GM18498 (cell line): Measurements from ENCODE around the gene PRPSAP1.
"Not testable (repeated sequence)": the region's sequence is repeated elsewhere in the genome, so short reads cannot be mapped to it uniquely, and the experiment has no call there.

ENCODE experiments used
- ATAC-seq: cut with Tn5 transposase; IDR thresholded peaks from one replicate; pipeline ENCODE4 v1.9.1; 2021; ENCODE audit warnings: mild to moderate bottlenecking, moderate library complexity; ENCODE audit not compliant: unreplicated experiment

Gene PRPSAP1

DNA sequence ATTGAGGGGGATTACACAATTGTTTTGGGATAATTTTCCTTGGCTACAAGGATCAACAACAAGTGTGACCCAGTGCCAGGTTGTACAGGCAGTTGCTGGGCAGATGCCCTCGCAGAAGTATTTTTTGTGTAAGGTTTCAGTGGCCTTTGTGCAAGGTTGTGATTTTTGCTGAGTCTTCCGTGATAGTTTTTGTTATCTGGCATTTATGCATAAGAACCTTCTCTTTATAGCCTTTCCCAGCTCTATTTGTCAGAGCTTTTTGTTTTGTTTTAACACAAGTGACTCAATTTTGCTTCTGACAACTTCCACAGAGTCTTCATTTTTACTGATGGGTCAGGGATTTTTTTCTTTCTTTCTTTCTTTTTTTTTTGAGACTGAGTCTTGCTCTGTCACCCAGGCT, 6.7 kb upstream of the PRPSAP1 start:
- ATAC-seq = no peak

DNA sequence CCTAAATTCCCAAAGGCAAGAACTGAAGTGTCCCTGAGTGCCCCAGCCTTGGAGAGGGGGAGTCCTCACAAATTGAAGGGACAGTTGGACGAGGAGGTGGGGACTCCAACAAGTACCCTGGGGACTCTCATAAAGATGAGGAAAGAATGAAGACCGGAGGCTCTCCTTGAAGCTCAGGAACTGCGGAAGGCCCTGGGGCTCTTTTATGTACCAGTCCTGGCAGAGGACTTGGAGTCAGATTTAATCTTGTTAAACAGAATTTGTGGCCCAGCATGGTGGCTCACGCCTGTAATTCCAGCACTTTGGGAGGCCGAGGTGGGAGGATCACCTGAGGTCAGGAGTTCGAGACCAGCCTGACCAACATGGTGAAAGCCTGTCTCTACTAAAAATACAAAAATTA, 6.1 kb upstream of the PRPSAP1 start:
- not testable (repeated sequence) for ATAC-seq

DNA sequence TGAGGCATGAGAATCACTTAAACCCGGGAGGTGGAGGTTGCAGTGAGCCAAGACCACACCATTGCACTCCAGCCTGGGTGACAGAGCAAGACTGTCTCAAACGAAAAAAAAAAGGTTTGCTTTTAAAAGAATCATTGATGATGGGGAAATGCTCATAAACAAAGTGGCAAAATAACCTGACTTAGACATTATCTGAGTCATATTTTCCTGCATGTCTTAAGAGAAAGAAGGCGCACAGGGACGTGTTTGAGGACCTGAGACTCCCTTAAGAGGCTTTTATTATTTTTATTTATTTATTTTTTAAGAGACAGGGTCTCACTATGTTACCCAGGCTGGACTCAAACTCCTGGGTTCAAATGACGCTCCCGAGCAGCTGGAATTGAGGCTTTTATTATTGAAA, 5.7 kb upstream of the PRPSAP1 start:
- no peak for ATAC-seq

DNA sequence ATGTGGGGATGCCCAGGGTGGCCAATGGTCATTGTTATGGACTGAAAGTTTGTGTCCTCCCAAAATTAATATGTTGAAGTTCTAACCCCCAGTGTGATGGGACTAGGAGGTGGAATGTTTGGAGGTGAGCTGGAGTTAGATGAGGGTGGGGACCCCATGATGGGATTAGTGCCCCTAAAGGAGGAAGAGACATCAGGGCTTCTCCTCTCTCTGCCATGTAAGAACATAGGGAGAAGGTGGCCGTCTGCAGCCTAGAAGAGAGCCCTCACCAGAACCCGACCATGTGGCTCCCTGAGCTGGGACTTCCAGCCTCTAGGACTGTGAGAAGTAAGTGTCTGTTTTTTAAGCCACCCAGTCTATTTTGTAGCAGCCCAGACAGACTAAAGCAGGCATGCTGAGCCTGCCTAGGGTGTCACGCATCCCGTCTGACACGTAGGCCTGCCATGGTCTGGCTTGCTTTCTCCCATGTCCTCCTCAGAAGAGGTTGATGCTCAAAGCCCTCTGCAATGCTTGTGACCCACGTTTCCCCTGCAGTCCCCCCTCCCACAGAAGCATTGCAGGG, 4.0 kb upstream of the PRPSAP1 start:
- no peak for ATAC-seq

DNA sequence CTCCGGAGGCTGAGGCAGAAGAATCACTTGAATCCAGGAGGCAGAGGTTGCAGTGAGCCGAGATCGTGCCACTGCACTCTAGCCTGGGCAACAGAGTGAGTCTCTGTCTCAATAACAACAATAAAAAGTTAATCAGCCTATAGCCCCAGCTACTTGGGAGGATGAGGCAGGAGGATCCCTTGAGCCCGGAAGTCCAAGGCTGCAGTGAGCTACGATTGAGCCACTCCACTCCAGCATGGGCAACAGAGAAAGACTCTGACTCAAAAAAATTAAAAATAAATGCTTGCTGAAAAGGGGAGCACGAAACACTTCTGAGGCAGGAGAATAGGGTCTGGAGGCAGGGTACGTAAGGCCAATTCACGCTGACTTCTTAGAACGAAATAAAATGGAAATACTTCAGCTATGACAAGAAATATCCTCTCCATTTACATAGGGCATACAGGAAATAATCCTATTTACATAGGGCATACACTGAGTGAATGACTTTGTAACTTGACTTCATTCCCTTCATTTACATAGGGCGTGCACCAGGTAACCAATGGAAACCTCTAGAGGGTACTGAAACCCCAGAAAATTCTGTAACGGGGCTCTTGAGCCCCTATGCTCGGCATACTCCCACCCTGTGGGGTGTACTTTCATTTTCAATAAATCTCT, 3.2 kb upstream of the PRPSAP1 start:
- ATAC-seq = no peak

DNA sequence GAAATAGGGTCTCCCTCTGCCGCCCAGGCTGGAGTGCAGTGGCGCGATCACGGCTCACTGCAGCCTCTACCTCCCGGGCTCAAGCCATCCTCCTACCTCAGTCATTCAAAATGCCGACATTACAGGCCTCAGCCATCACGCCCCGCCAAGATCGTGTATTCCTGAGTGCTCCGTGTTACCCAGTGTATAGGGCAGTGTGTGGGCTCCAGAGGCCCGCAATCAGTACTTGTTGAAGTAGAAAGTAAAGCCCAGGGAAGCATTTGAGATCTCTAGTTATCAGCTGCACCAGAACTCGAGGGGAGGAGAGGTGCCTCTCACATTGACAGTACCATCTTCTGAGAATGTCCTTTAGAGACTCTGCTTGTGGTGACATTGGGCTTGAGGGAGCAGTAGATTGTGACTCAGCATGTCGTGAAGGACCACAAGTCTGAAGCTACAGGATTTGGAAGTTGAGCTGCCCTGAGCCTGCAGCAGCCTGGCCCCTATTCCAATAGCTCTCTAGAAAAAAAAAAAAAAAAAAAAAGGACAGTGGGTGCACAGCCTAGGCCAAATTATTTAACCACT, 1.1 kb upstream of the PRPSAP1 start:
- no peak for ATAC-seq

DNA sequence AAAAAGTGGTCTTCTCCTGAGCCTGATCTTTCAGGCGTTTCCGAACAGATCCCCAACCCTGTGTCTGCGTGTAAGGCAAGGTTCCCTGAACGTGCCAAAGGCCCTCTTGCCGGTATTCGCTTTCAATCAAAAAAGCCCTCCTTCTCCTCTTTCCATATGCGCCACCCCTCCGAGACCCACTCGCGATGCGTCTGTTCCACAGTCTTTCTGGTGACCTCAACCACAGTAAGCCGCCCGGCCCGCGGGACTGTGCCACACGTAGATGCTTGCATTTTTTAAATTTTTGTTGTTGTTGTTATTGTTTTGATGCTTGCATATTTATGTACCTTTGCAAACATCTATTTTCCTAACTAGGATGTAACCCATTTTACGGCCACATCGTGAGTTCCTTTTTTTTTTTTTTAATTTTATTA, 607 bp upstream of the PRPSAP1 start:
- no peak for ATAC-seq

DNA sequence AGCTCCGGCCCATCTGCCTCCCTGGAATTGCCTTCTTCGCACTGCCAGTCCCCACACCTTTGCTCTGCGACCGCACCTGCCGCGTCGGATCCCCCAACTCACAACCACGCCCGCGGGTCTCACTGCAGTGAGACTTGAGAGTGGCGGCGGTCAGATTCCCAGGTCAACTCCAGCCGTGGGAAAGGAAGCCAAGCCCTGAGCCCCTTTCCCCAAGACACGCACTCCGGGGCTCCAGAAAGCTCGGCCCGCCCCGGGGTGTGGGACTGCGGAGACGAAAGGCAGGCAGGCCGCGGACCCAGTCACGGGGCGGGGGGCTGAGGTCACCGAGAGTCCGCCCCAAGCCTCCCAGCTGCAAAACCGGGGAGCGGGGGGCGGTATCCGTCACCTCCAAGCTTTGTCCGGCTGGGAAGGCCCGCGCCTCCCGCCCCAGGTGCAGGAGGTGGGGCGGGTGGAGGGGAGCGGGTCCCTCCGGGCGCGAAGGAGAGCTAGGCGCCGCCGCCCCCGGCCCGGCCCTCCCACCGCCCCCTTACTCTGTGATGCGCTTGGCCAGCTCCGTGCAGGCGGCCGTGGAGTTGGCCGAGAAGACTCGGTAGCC, 615 bp downstream of the PRPSAP1 start:
- peak; percentile 5 for ATAC-seq

DNA sequence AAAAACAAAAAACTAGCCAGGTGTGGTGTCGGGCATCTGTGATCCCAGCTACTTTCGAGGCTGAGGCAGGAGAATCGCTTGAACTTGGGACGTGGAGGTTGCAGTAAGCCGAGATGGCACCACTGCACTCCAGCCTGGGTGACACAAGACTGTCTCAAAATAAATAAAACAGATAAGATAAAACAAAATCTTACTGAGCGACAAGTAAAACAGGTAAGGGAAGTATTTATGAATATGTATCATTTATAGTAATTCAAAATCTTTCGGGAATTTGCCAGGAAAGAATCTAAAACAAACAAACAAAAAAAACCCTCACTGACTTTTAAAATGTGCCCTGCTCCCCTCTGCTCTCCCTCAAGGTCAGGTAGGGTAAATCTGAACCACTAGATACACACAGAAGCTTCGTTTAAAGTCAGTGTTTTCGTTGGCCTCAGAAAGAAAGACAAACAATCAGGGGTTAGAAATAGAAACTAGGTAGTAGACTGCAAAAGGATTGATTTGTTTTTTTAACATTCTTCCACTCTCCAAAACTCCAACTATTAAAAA, 2.1 kb downstream of the PRPSAP1 start:
- no peak for ATAC-seq

DNA sequence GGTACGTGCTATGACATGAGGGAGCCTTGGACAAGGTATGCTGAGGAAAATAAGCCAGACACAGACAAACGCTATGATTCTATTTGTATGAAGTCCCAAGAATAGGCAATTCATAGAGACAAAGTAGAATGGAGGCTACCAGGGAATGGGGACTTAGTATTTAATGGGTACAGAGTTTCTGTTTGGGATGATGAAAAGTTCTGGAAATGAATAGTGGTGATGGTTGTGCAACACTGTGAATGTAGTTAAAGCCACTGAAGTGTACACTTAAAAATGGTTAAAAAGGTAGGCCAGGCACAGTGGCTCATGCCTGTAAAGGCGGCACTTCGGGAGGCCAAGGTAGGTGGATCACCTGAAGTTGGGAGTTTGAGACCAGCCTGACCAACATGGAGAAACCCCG, 3.3 kb downstream of the PRPSAP1 start:
- ATAC-seq = no peak

DNA sequence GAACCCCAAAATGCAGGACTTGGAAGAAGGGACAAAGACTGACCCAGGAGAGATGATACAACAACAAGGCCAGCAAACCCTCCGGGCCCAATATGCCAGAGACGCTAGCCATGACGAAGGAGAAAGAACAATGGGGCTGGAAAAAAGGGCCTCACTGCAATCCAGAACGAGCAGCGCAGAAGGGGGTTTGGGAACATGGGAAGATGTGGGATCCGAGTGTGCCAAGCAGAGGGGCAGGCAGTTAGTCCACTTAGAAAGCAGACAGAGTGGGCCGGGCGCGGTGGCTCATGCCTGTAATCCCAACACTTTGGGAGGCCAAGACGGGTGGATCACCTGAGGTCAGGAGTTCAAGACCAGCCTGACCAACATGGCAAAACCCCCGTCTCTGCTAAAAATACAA, 6.8 kb downstream of the PRPSAP1 start:
- ATAC-seq = not testable (repeated sequence)

DNA sequence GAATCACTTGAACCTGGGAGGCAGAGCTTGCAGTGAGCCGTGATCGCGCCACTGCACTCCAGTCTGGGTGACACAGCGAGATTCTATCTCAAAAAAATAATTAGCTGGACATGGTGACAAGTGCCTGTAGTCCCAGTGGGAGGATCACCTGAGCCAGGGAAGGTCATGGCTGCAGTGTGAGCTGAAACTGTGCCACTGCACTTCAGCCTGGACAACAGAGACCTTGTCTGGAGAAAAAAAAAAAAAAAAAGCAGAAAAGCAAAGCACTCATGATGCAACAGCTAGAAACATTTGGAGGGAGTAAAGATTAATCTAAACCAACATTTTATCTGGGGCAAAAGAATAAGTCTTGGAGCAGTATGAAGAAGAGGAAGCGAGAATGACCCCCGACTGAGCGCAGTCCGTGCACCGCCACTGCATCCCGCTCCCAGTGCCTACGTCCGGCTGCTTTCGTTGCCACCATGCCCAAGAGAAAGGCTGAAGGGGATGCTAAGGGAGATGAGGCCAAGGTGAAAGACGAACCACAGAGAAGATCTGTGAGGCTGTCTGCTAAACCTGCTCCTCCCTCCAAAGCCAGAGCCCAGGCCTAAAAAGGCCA, 8.2 kb downstream of the PRPSAP1 start:
- ATAC-seq = no peak

DNA sequence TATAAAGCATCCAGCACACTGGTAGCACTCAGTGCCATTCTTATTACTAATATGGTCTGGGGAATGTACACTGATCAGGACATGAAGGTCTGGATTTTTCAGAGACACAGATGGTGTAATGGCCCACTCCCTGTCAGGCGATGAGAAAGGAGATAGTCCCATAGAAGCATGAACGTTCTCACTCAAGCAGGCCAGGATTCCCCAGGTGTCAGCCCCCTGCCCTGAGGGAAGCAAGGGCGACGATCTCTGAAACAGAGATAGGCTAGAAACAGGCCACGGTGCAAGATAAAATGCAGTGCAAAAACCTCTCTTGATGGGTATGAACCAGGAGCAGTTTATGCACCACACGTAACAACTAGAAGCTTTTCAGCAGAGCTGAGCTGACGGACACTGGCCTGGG, 10.6 kb downstream of the PRPSAP1 start:
- no peak for ATAC-seq

DNA sequence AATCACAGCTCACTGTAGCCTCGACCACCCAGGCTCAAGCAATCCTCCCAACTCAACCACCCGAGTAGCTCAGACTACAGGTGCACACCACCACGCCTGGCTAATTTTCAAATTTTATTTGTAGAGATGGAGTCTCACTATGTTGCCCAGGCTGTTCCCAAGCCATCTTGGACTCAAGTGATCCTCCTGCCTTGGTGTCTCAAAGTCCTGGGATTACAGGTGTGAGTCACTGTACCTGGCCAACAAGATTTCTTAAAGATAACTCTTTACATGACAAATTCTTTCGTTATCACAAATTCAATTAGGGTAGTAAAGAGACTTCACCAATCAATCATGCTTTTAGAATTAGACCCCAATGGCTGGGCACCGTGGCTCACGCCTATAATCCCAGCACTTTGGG, 12.4 kb downstream of the PRPSAP1 start:
- ATAC-seq = no peak

DNA sequence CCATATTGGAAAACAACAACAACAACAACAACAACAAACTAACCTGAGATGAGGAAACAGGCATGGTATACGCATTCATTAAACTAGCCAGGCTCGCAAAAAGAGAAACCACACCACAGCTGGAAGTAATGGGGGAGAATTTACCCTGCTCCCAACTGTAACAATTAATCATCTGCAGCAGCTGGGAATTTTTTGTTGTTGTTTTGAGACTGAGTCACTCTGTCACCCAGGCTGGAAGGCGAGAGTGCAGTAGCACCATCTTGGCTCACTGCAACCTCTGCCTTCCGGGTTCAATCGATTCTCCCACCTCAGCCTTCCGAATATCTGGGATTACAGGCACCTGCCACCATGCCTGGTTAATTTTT, 16.3 kb downstream of the PRPSAP1 start:
- ATAC-seq = no peak

DNA sequence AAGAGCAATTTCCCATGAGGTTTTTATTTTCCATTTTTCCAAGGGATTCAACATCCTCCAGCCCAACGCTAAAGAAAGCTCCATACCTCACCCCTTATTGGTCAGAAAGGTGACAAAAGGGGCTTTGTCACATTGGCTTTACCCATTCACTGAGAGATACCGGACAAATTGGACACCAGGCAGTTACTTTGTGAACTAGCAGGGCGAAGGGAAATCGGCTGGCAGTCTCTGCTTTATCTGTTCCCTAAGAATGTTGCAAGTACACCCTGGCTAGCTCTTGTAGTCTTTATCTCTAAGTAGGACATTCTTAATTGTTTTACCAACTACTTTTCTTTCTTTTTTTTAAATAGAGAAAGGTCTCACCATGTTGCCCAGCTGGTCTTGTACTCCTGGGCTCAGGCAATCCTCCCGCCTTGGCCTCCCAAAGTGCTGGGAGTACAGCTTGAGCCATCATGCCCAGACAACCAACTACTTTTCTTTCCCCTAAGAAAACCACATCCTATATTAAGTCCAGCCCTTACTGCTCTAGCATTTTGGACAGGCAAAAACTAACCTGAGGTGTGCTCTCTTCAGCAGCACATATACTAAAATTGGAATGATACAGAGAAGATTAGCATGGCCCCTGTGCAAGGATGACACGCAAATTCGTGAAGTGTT, 16.8 kb downstream of the PRPSAP1 start:
- ATAC-seq = no peak

DNA sequence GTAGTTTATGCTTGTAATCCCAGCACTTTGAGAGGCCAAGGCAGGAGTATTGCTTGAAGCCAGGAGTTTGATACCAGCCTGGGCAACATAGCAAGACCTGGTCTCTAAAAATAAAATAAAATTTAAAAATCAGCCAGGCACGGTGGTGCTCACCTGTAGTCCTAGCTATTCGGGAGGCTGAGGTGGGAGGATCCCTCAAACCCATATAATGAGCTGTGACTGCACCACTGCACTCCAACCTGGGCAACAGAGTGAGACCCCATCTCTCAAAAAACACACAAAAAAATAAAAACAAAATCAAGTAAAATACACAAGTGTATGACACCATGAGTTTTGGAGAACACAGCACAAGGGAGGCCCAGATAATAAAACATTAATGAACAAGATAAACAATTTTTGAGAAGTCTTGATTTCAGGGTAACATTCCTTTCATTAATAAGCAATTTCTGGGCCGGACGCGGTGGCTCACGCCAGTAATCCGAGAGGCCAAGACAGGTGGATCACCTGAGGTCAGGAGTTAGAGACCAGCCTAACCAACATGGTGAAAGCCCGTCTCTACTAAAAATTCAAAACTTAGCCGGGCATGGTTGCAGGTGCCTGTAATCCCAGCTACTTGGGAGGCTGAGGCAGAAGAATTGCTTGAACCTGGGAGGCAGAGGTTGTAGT, 17.9 kb downstream of the PRPSAP1 start:
- ATAC-seq = no peak

DNA sequence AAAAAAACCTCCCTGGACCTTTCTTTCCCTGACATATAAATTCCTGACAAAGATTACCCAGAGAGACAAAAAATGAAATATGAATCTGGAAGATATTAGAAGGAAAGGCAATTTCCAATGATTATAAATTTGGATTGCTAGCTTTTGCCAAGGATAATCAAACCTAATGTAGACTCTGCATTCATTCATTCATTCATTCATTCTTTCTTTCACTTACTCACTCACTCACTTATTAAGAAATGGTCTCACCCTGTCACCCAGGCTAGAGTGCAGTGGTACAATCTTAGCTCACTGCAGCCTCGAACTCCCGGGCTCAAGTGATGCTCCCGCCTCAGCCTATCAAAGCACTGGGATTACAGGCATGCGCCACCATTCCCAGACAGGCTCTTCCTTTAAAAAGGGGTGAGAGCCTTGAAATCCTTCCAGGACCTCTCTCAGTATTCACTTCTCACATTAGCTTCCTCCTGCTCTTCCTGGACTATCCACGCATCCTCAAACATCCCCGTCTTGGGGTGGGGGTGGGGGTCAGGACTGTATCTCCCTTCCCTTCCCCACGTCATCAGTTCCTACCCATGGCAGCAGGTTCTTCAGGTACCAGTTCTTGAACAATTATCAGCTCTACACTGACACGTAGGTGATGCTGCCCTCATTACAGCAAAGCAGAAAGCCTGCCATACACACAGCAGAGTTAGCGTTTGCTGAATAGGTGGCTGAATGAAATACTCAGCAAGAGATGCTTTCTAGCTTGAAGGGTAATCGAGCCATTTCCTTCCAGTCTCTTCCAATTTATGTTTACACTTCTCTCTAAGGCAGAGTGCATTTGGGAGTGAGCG, 19.8 kb downstream of the PRPSAP1 start:
- ATAC-seq = no peak

DNA sequence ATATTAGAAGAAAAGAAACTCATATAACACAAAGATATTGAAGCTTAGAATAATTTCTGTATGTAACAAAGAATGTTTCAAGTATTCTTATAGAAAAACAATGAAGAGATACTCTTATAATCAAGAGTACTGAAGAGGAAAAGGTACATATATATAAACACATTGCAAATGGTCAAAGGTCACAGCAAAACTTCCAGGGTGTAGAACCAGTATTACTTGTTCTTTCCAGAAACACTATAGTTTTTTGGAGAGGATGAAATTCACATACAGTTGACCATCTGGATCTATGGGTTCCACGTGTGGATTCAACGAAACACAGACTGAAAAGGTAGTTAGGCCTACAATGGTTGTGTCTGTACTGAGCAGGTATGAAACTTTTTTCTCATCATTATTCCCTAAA, 22.6 kb downstream of the PRPSAP1 start:
- ATAC-seq = no peak

DNA sequence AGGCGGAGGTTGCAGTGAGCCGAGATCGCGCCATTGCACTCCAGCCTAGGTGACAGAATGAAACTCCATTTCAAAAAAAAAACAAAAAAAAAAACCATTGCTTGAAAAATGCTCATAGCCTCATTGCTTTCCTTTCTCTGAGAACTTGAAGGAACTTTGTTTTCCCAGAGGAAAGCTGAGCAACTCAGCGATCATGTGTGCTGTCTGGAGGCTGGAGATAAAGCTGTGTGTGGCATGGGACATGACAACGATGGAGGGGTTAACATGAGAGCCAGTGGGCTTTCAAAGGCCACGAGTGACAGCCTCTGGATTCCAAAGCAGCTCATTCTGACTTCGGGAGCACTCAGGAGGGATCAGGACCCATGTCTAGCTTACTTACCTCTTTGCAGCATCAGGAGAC, 24.1 kb downstream of the PRPSAP1 start:
- ATAC-seq = no peak
